ENCODE measurements around the gene ADAP2. TPM values are rescaled to one million over a fixed set of nuclear protein-coding genes. Genes with fewer than 3 reads are reported as not detected.

Gene ADAP2
- total and polyA plus RNA-seq, 2 donors (not counting 1 experiment from before 2014, with no cell fraction given): 3.8 to 4.3 TPM

- Histone ChIP-seq H3K9ac (ENCODE audit: insufficient read depth, low read length) (no peak overlapping the region), H3K36me3 (ENCODE audit: control insufficient read depth, insufficient read depth, low read length) (no peaks in the 10 kb centered on the region), H4K20me1 (ENCODE audit: control insufficient read depth, extremely low read depth, insufficient read depth, low read length) (no peaks in the 10 kb centered on the region), H3K4me3 (replicated peaks in 1 of 4; ENCODE audit: control extremely low read depth in 1 of 4, insufficient read depth in 1 of 4, low read depth in 3 of 4, low read length in 4 of 4) (no peak overlapping the region), H3K9me3 (ENCODE audit: control insufficient read depth, insufficient read depth, low read depth, low read length) (no peaks in the 10 kb centered on the region), H3K4me1 (ENCODE audit: control insufficient read depth, extremely low read depth, insufficient read depth, low read length) (no peaks in the 10 kb centered on the region), H3K4me2 (ENCODE audit: extremely low read depth, insufficient read depth, low read length) (no peak overlapping the region), H2AFZ (ENCODE audit: low read length) (no peak overlapping the region), H3K27ac (ENCODE audit: insufficient read depth, low read length) (no peak overlapping the region), H3K79me2 (ENCODE audit: control insufficient read depth, insufficient read depth, low read length) (peaks cover 11% of the 10 kb centered on the region), H3K27me3 (ENCODE audit: control insufficient read depth, insufficient read depth, low read length) (no peaks in the 10 kb centered on the region)
- no peak for DNase-seq (ENCODE audit: low read depth in 2 of 2)
- no peak for TF ChIP-seq EZH2 (IDR thresholded peaks at IDR 0.05; ENCODE audit: low read length, missing control alignments)
- no peak for TF ChIP-seq CTCF (conservative IDR thresholded peaks at IDR 0.05 in 1 of 2, IDR thresholded peaks at IDR 0.05 in 1 of 2; ENCODE audit: low read depth in 1 of 2, low read length in 2 of 2)
These were observed 82.4 kb downstream of the ADAP2 start for GRCh38 chr17:31004160-31004559.

- peak overlapping the region; percentile 48 for H2AFZ ChIP-seq (ENCODE audit: low read length)
- peak overlapping the region; percentile 67 for H3K27ac ChIP-seq (ENCODE audit: insufficient read depth, low read length)
- no peaks in the 10 kb centered on the region for H3K36me3 ChIP-seq (ENCODE audit: control insufficient read depth, insufficient read depth, low read length)
- peaks cover 14% of the 10 kb centered on the region for H3K79me2 ChIP-seq (ENCODE audit: control insufficient read depth, insufficient read depth, low read length)
- TF ChIP-seq EZH2 (IDR thresholded peaks at IDR 0.05; ENCODE audit: low read length, missing control alignments) (no peak), CTCF (conservative IDR thresholded peaks at IDR 0.05 in 1 of 2, IDR thresholded peaks at IDR 0.05 in 1 of 2; ENCODE audit: low read depth in 1 of 2, low read length in 2 of 2) (no peak)
- peak overlapping the region; percentile 62 to 91 (median 75) for H3K4me3 ChIP-seq (replicated peaks in 1 of 4; ENCODE audit: control extremely low read depth in 1 of 4, insufficient read depth in 1 of 4, low read depth in 3 of 4, low read length in 4 of 4)
- H3K27me3 ChIP-seq (ENCODE audit: control insufficient read depth, insufficient read depth, low read length): no peaks in the 10 kb centered on the region
- H3K9ac ChIP-seq (ENCODE audit: insufficient read depth, low read length): peak overlapping the region; percentile 73
- no peak for DNase-seq (ENCODE audit: low read depth in 2 of 2)
- H3K4me2 ChIP-seq (ENCODE audit: extremely low read depth, insufficient read depth, low read length): peak overlapping the region; percentile 83
- H4K20me1 ChIP-seq (ENCODE audit: control insufficient read depth, extremely low read depth, insufficient read depth, low read length): no peaks in the 10 kb centered on the region
- no peaks in the 10 kb centered on the region for H3K9me3 ChIP-seq (ENCODE audit: control insufficient read depth, insufficient read depth, low read depth, low read length)
- no peaks in the 10 kb centered on the region for H3K4me1 ChIP-seq (ENCODE audit: control insufficient read depth, extremely low read depth, insufficient read depth, low read length)
These were observed 86.1 kb downstream of the ADAP2 start for GRCh38 chr17:31007695-31008373.

GRCh38 chr17:31008374-31009041, 86.8 kb downstream of the ADAP2 start:
- Histone ChIP-seq H3K79me2 (ENCODE audit: control insufficient read depth, insufficient read depth, low read length) (peaks cover 18% of the 10 kb centered on the region), H2AFZ (ENCODE audit: low read length) (peak overlapping the region; percentile 48), H3K36me3 (ENCODE audit: control insufficient read depth, insufficient read depth, low read length) (no peaks in the 10 kb centered on the region), H3K27ac (ENCODE audit: insufficient read depth, low read length) (peak overlapping the region; percentile 67), H4K20me1 (ENCODE audit: control insufficient read depth, extremely low read depth, insufficient read depth, low read length) (no peaks in the 10 kb centered on the region), H3K4me2 (ENCODE audit: extremely low read depth, insufficient read depth, low read length) (peak overlapping the region; percentile 83), H3K9me3 (ENCODE audit: control insufficient read depth, insufficient read depth, low read depth, low read length) (no peaks in the 10 kb centered on the region), H3K9ac (ENCODE audit: insufficient read depth, low read length) (peak overlapping the region; percentile 73), H3K4me3 (replicated peaks in 1 of 4; ENCODE audit: control extremely low read depth in 1 of 4, insufficient read depth in 1 of 4, low read depth in 3 of 4, low read length in 4 of 4) (peak overlapping the region; percentile 62 to 91 (median 75)), H3K4me1 (ENCODE audit: control insufficient read depth, extremely low read depth, insufficient read depth, low read length) (no peaks in the 10 kb centered on the region), H3K27me3 (ENCODE audit: control insufficient read depth, insufficient read depth, low read length) (no peaks in the 10 kb centered on the region)
- no peak for TF ChIP-seq CTCF (conservative IDR thresholded peaks at IDR 0.05 in 1 of 2, IDR thresholded peaks at IDR 0.05 in 1 of 2; ENCODE audit: low read depth in 1 of 2, low read length in 2 of 2)
- TF ChIP-seq EZH2 (IDR thresholded peaks at IDR 0.05; ENCODE audit: low read length, missing control alignments): no peak
- peak; percentile 69 to 76 for DNase-seq (ENCODE audit: low read depth in 2 of 2)
